IMR-90 (cell line): ENCODE data around the gene FNDC3B. TPM values are rescaled to one million over a fixed set of nuclear protein-coding genes. Genes with fewer than 3 reads are reported as not detected.

Experiments used
- ATAC-seq: fragments of 200-7000 bp; cut with Tn5 transposase; 2 replicates; pipeline ENCODE4 v1.9.1; 2020; ENCODE audit warnings: low read depth, mild to moderate bottlenecking, moderate library complexity
- BruUV-seq: library from RNA; stranded (reverse); fragments of 400-500 nt; replicated peaks from 2 replicates; lab custom pipeline; 2021; lab: Mats Ljungman, UMichigan
- CTCF ChIA-PET: fragments of 300-600 bp; formaldehyde crosslinking; extraction: SDS; loops from one replicate; lab custom pipeline; 2021; ENCODE audit warnings: antibody characterized with exemption; lab: Yijun Ruan, JAX
- POLR2A ChIA-PET: fragments of 300-600 bp; sonication (Branson Sonifier 250); formaldehyde crosslinking; loops from one replicate; lab custom pipeline; 2022; ENCODE audit warnings: antibody characterized with exemption; ENCODE audit not compliant: unreplicated experiment; lab: Charles Lee
- DNase-seq: peaks from one replicate; pipeline ENCODE4 v3.0.0; 2013
- H2AFZ ChIP-seq: replicated peaks from 2 replicates; pipeline ENCODE3; 2013; ENCODE audit warnings: low read length, mild to moderate bottlenecking; ENCODE audit not compliant: poor library complexity
- H2AK5ac ChIP-seq: 2 replicates; pipeline ENCODE4 v1.6.1; 2013; ENCODE audit warnings: low read depth, low read length, inconsistent platforms
- H2AK9ac ChIP-seq: replicated peaks from 2 replicates; pipeline ENCODE3; 2013; ENCODE audit warnings: mild to moderate bottlenecking, low read depth, low read length, moderate library complexity; ENCODE audit not compliant: poor library complexity
- H2BK120ac ChIP-seq: 2 replicates; pipeline ENCODE4 v1.6.1; 2013; ENCODE audit warnings: low read depth, low read length, inconsistent platforms
- H2BK15ac ChIP-seq: 3 replicates; pipeline ENCODE4 v1.6.1; 2013; ENCODE audit warnings: low read depth, low read length, inconsistent platforms
- H2BK20ac ChIP-seq: 2 replicates; pipeline ENCODE4 v1.6.1; 2013; ENCODE audit warnings: low read depth, mild to moderate bottlenecking, inconsistent platforms, low read length, moderate library complexity
- H2BK5ac ChIP-seq: 2 replicates; pipeline ENCODE4 v1.6.1; 2013; ENCODE audit warnings: mild to moderate bottlenecking, low read depth, low read length, inconsistent platforms; ENCODE audit not compliant: poor library complexity, severe bottlenecking
- H3K14ac ChIP-seq: replicated peaks from 2 replicates; pipeline ENCODE4 v1.6.1; 2013; ENCODE audit warnings: low read depth, low read length, inconsistent platforms
- H3K18ac ChIP-seq: 2 replicates; pipeline ENCODE4 v1.6.1; 2013; ENCODE audit warnings: low read depth, low read length, control low read depth
- H3K23ac ChIP-seq: 2 replicates; pipeline ENCODE4 v1.6.1; 2013; ENCODE audit warnings: low read depth, low read length, inconsistent platforms
- H3K27ac ChIP-seq: 2 replicates; pipeline ENCODE4 v1.5.1; 2013; ENCODE audit warnings: mild to moderate bottlenecking, control low read depth, low read length; ENCODE audit not compliant: insufficient read depth
- H3K27me3 ChIP-seq: 2 replicates; pipeline ENCODE4 v1.6.1; 2013; ENCODE audit warnings: low read length; ENCODE audit not compliant: control insufficient read depth, insufficient read depth
- H3K36me3 ChIP-seq: 2 replicates; pipeline ENCODE4 v1.6.1; 2013; ENCODE audit warnings: low read length, mixed read lengths; ENCODE audit not compliant: control insufficient read depth, insufficient read depth
- H3K4ac ChIP-seq: 2 replicates; pipeline ENCODE4 v1.6.1; 2013; ENCODE audit warnings: low read depth, low read length, inconsistent platforms
- H3K4me1 ChIP-seq: 2 replicates; pipeline ENCODE4 v1.6.1; 2013; ENCODE audit warnings: low read length, mixed read lengths; ENCODE audit not compliant: control insufficient read depth, insufficient read depth
- H3K4me2 ChIP-seq: 2 replicates; pipeline ENCODE4 v1.6.1; 2013; ENCODE audit warnings: low read depth, mild to moderate bottlenecking, control low read depth, low read length, moderate library complexity
- H3K4me3 ChIP-seq: 2 replicates; pipeline ENCODE4 v1.5.1; 2013; ENCODE audit warnings: low read depth, mild to moderate bottlenecking, control low read depth, low read length, moderate library complexity; ENCODE audit not compliant: insufficient read depth
- H3K56ac ChIP-seq: 2 replicates; pipeline ENCODE4 v1.6.1; 2013; ENCODE audit warnings: low read length, inconsistent platforms; ENCODE audit not compliant: insufficient read depth; ENCODE audit errors: extremely low read depth
- H3K79me1 ChIP-seq, 2 experiments: 2 replicates each; pipeline ENCODE4 v1.6.1; 2013; ENCODE audit warnings: low read length in 2 of 2, inconsistent platforms in 1 of 2, low read depth in 1 of 2
- H3K9ac ChIP-seq: 2 replicates; pipeline ENCODE4 v1.6.1; 2013; ENCODE audit warnings: low read depth, low read length, control low read depth
- H3K9me1 ChIP-seq: 2 replicates; pipeline ENCODE4 v1.6.1; 2013; ENCODE audit warnings: low read length, inconsistent platforms; ENCODE audit not compliant: insufficient read depth
- H3K9me3 ChIP-seq: 2 replicates; pipeline ENCODE4 v1.6.1; 2013; ENCODE audit warnings: low read length; ENCODE audit not compliant: control insufficient read depth, insufficient read depth
- H4K20me1 ChIP-seq: 2 replicates; pipeline ENCODE4 v1.6.1; 2013; ENCODE audit warnings: low read length, inconsistent platforms; ENCODE audit not compliant: insufficient read depth
- H4K5ac ChIP-seq: 2 replicates; pipeline ENCODE4 v1.6.1; 2013; ENCODE audit warnings: mild to moderate bottlenecking, low read depth, low read length, control low read depth
- H4K8ac ChIP-seq, 2 experiments: 2 replicates each; pipeline ENCODE4 v1.6.1; 2013; ENCODE audit warnings: low read depth in 2 of 2, low read length in 2 of 2, control low read depth in 1 of 2, inconsistent platforms in 1 of 2
- H4K91ac ChIP-seq: 2 replicates; pipeline ENCODE4 v1.6.1; 2013; ENCODE audit warnings: low read depth, low read length, inconsistent platforms; ENCODE audit not compliant: insufficient read depth
- CEBPB ChIP-seq: IDR thresholded peaks from 2 replicates; pipeline ENCODE4 v1.6.1; 2012; ENCODE audit warnings: low read depth, low read length, improper control_type of control experiment
- POLR2A ChIP-seq: IDR thresholded peaks from 2 replicates; pipeline ENCODE4 v1.6.1; 2012; ENCODE audit warnings: mild to moderate bottlenecking, low read depth, low read length
- RAD21 ChIP-seq: IDR thresholded peaks from 2 replicates; pipeline ENCODE4 v1.6.1; 2012; ENCODE audit warnings: low read length, improper control_type of control experiment
- WGBS, 2 experiments: methylation state at CpG; one replicate each; pipeline versions ENCODE4 v1.1.5 to v1.1.7; 2013; ENCODE audit warnings: missing lambda C conversion rate in 2 of 2; ENCODE audit not compliant: insufficient read length in 1 of 2; ENCODE audit errors: extremely low coverage in 2 of 2; 5-methylcytosine and 5-hydroxymethylcytosine counted together
- dilution Hi-C: fragments of 300-500 bp; cut with HindIII; formaldehyde crosslinking; loops from one replicate; pipeline ENCODE4 v1.14.3; 2018; ENCODE audit warnings: low sequenced_read_pairs; ENCODE audit not compliant: unreplicated experiment
- in situ Hi-C: fragments of 300-500 bp; cut with MboI; formaldehyde crosslinking; loops from 3 replicates; pipeline ENCODE4 v1.14.3; 2019; ENCODE audit warnings: low sequenced_read_pairs, inconsistent platforms, mixed read lengths
- intact Hi-C: fragments of 100-400 bp; cut with micrococcal nuclease; formaldehyde crosslinking; loops from 2 replicates; pipeline ENCODE4 v1.10.0; 2022
- polyA plus RNA-seq, 3 experiments: library from polyadenylated mRNA; depleted of rRNA; stranded (reverse); fragments of >200 nt; gene quantifications; 2 replicates each; pipeline ENCODE4 v1.2.3, GENCODE V29; 2012; ENCODE audit warnings: low replicate concordance in 1 of 3
- total RNA-seq: library from RNA; depleted of rRNA; stranded (reverse); fragments of >200 nt; gene quantifications from 2 replicates; pipeline ENCODE4 v1.2.3, GENCODE V29; 2012

The FNDC3B gene
- total and polyA plus RNA-seq, 2 of the 4 experiments (the other 2 are of a cell fraction) = 23.9 to 150 TPM

GRCh38 chr3:172170073-172170709 lies 130.8 kb downstream of the FNDC3B start:
- H4K91ac ChIP-seq = no peak overlapping the region; the same call in 1 of the 2 replicates
- H2AK5ac ChIP-seq = peak overlapping the region; percentile 93
- ChIA-PET CTCF (interaction anchor here (1.0 to 1.1 kb wide), 2 partner anchors 88 to 529 kb away, joined by 3 read pairs; no protein-coding TSS in a partner anchor), POLR2A (interaction anchor here (0.5 kb wide), 1 partner anchor 145 kb away, joined by 4 read pairs; no protein-coding TSS in a partner anchor)
- peak overlapping the region; percentile 52; the same call in 1 of the 2 replicates for H3K4ac ChIP-seq
- peak overlapping the region; percentile 71 for H3K27ac ChIP-seq
- in situ Hi-C loops (no loop called here), intact Hi-C loops (no loop called here), dilution Hi-C loops (no loop called here)
- H3K18ac ChIP-seq = 0 out of 2 replicates have a peak overlapping the region, but pooled peaks have one; percentile 37
- peak overlapping the region; percentile 43; the same call in 1 of the 2 replicates for H3K14ac ChIP-seq
- H3K79me1 ChIP-seq = peaks cover 25 to 80% of the 10 kb centered on the region in 2 experiments
- DNase-seq (no peak), ATAC-seq (no peak)
- no peak overlapping the region for H3K4me2 ChIP-seq
- WGBS, 2 experiments = no CpG with 5 or more reads among the region's 5 CpGs
- peaks cover 30% of the 10 kb centered on the region for H3K9me1 ChIP-seq
- H2BK15ac ChIP-seq = peak overlapping the region; percentile 46; the same call in 1 of the 3 replicates
- no peak overlapping the region for H3K4me3 ChIP-seq
- BruUV-seq = no TSS peak
- no peak overlapping the region for H4K8ac ChIP-seq
- no peaks in the 10 kb centered on the region for H3K9me3 ChIP-seq
- H3K36me3 ChIP-seq = peaks cover 4% of the 10 kb centered on the region
- H2BK20ac ChIP-seq = 0 out of 2 replicates have a peak overlapping the region, but pooled peaks have one; percentile 34
- no peaks in the 10 kb centered on the region for H3K27me3 ChIP-seq
- no peak overlapping the region for H4K5ac ChIP-seq
- H3K4me1 ChIP-seq = peaks cover 35% of the 10 kb centered on the region
- TF ChIP-seq RAD21 (no peak), CEBPB (no peak), POLR2A (no peak)
- H3K9ac ChIP-seq = no peak overlapping the region
- H2AK9ac ChIP-seq = no peak overlapping the region
- H4K20me1 ChIP-seq = peaks cover 81% of the 10 kb centered on the region
- no peak overlapping the region for H2BK5ac ChIP-seq
- H2AFZ ChIP-seq = no peak overlapping the region
- H3K23ac ChIP-seq = peak overlapping the region; percentile 10; the same call in 1 of the 2 replicates
- H3K56ac ChIP-seq = no peak overlapping the region
- peak overlapping the region; percentile 47 for H2BK120ac ChIP-seq
